22Rv1 (cell line): ENCODE results near the gene LRMDA.

Source experiments
- ZFX ChIP-seq: fragments of 450-650 bp; IDR thresholded peaks from 2 replicates; pipeline ENCODE4 v1.6.1; 2017; ENCODE audit warnings: antibody characterized with exemption, borderline replicate concordance
- TF ChIP-seq, protein P1 (sequence below): fragments of 450-650 bp; IDR thresholded peaks from 2 replicates; pipeline ENCODE4 v1.5.1; 2017; ENCODE audit warnings: mild to moderate bottlenecking

DNA sequence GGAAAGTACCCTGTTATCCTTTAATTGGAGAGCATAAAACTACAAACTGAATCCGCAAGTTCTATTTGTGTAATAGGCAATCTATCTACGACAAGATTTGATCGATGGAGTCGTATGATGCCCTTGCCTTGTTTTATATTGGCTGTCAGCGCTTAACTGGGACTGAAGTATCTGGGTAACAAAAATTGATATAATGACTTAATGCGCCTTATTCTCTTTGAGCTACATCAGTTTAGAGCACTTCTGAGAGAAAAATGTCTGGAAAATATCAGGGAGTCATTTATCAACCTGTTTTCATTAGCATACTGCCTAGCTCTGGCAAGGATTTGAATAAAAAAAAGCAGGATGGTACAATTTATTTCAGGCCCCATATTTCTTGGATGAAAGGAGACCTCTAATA lies 262.1 kb downstream of the LRMDA start:
- TF ChIP-seq, protein P1, sequence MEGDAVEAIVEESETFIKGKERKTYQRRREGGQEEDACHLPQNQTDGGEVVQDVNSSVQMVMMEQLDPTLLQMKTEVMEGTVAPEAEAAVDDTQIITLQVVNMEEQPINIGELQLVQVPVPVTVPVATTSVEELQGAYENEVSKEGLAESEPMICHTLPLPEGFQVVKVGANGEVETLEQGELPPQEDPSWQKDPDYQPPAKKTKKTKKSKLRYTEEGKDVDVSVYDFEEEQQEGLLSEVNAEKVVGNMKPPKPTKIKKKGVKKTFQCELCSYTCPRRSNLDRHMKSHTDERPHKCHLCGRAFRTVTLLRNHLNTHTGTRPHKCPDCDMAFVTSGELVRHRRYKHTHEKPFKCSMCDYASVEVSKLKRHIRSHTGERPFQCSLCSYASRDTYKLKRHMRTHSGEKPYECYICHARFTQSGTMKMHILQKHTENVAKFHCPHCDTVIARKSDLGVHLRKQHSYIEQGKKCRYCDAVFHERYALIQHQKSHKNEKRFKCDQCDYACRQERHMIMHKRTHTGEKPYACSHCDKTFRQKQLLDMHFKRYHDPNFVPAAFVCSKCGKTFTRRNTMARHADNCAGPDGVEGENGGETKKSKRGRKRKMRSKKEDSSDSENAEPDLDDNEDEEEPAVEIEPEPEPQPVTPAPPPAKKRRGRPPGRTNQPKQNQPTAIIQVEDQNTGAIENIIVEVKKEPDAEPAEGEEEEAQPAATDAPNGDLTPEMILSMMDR: no peak
- no peak for TF ChIP-seq ZFX
